HG02870 (cell line): Measurements from ENCODE around the gene ARSB.

Experiments
- ATAC-seq: cut with Tn5 transposase; IDR thresholded peaks from one replicate; pipeline ENCODE4 v1.9.1; 2021; ENCODE audit warnings: mild to moderate bottlenecking, moderate library complexity; ENCODE audit not compliant: unreplicated experiment

Gene ARSB

DNA sequence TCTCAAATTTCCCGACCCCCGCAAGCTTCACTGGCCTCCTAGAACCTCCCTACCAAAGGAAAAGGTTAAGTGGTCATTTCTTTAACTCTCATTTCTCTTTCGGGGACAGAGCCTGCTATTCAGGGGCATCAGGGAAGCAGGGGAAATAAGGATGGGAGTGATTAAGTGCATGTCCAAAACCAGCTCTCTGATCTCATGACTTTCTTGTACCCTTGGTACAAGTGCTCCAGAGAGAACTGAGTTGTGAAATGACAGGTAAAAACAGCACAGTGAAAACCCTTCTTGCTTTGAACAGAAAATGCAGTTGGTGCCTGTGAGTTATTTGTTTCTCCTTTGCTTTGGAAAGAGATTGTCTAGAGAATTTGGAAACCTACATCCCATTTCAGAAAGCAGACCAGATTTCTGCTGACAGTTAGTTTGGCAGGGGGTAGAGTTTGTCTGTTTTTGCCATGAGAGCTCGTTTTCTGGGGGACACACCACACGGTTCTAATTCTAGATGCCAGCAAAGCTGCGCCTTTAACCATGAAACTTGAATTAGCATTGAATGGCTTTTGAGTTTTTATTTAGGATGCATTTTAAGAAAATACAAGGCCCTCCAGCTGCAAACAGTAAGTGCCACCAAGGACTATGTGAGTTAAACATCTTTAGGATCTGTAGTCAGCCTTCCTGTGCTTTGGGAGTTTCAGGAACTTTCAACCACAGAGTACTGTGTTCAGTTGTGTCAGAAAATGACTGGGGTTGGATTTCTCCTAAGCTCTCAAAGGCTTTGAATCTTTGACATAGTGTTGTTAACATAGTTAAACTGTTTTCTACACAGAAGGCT, 174.8 kb downstream of the ARSB start:
- ATAC-seq, result no peak

- no peak for ATAC-seq
Observed at GRCh38 chr5:78809444-78809843, 175.7 kb downstream of the ARSB start.

GRCh38 chr5:78808818-78809217, 176.3 kb downstream of the ARSB start:
- ATAC-seq, result no peak

- ATAC-seq, result no peak
Observed at GRCh38 chr5:78808380-78808779, 176.7 kb downstream of the ARSB start.

GRCh38 chr5:78806544-78806943, 178.6 kb downstream of the ARSB start:
- ATAC-seq, result no peak

DNA sequence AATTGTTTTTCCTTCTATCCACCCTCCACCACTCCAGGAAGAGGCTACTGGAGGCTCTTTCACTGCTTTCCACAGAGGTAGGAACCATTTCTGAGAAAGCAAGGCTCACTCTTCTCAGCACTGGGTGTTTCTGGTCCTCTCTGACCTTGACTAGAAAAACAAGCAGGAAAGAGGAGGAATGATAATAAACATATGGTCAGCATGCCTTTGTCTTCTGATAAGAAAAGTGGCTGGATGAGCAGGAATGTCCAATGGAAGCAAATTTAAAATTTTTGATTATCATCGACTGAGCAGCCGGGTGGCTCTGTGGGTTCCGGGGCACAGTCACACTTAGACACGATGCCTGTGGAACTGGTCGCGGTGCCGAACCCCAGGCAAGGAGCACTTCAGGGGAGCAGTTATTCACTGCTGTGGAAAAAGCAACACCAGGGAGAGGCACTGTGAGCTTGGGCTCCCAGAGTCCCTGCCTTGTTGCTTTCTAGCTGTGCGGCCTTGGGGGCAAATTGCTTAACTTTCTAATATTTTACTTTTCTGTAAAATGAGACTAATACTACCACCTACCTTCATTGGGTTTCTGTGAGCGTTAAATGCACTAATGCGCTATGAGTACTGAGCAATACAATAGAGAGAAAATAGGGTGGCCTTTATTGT, 179.5 kb downstream of the ARSB start:
- ATAC-seq, result no peak

DNA sequence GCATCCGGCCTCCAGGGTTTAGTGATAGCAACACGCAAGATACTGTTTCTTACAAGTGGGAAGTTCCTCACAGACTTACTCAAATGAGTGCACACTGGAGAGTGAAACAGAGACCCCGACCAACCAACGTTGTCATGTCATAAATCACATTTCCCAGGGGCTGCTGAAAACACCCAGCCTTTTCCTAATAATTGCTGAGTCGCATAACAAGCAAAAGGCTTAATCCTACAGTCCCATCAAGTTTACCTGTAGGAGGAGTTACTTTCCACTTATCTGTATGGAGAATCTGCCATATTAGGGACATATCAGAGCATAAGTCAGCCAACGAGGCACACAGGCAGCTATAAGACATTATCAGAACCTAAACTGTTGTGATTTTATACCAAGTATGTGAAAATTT, 180.1 kb downstream of the ARSB start:
- no peak for ATAC-seq

- no peak for ATAC-seq
Observed at GRCh38 chr5:78803941-78804340, 181.2 kb downstream of the ARSB start.

GRCh38 chr5:78803353-78803752, 181.8 kb downstream of the ARSB start:
- ATAC-seq, result no peak

DNA sequence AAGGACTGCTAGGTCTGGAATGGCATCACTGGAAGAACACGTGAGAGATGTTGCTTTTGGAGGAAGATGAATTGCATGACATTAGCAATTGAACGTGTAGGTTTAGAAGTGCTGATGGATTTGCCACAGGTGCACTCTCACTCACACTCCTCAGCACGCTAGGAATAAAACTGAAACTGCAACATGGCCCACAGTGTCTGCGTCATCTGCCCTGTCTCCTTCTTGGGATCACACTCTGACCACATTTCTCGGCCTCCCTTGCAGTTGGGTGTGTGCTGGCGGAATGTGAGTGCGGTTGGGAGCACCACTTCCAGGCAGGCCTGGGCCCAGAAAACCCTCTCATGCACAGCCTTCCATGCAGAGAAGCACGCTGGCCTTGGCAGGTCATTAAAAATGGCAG, 183.7 kb downstream of the ARSB start:
- no peak for ATAC-seq

- ATAC-seq, result no peak
Observed at GRCh38 chr5:78799266-78800017, 185.7 kb downstream of the ARSB start.

GRCh38 chr5:78798673-78799029, 186.5 kb downstream of the ARSB start:
- ATAC-seq, result no peak

- no peak for ATAC-seq
Observed at GRCh38 chr5:78797936-78798672, 187.0 kb downstream of the ARSB start.

DNA sequence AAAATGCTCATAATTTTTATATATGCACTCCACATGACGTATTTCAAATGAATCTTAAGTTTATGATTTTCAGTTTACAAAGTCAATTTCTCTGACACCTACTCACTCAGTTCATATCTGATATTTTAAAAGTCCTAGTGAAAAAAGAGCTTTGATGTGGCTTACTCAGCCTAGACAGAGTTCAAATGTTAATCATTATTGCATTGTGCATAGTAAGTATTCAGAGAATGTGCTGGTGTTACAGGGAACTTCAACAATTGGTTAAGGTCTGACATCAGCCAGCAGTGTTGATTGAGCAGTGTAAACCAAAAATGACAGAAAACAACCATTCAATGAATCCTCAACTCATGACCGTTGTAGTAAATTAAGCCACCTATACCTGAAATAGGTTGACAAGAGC, 189.4 kb downstream of the ARSB start:
- ATAC-seq, result no peak

- no peak for ATAC-seq
Observed at GRCh38 chr5:78794693-78795215, 190.4 kb downstream of the ARSB start.

GRCh38 chr5:78793907-78794662, 191.0 kb downstream of the ARSB start:
- no peak for ATAC-seq

DNA sequence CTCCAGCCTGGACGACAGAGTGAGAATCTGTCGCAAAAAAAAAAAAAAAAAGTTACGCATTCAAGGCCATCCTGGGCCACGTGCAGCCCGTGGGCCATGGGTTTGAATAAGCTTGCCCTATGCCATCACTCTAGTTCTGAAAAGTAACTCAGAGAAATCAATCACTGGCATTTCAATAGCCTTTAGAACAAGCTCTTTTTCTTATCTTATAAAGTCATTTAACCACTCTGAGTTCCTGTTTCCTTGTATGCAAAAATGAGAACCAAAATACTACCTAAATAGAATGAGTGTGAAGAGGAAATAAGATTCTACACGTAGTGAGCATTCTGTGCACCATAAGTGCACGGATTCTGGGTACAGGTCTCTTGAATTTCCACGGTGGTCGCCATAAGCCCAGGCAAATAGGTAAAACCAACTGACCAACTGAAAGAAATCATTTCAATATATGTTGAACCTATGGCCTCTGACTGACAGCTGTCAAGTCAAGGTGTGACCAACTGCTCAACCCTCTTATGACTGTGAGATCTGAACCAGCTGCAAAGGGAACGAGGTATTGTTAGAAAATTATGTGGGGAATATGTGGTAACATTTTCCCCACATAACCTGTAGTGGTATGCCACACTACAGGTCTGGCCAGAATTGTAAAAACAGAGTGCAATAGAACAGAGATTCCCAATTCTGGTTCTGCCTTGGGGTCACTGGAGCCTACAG, 192.6 kb downstream of the ARSB start:
- peak; percentile 49 for ATAC-seq

- no peak for ATAC-seq
Observed at GRCh38 chr5:78791501-78792100, 193.5 kb downstream of the ARSB start.

DNA sequence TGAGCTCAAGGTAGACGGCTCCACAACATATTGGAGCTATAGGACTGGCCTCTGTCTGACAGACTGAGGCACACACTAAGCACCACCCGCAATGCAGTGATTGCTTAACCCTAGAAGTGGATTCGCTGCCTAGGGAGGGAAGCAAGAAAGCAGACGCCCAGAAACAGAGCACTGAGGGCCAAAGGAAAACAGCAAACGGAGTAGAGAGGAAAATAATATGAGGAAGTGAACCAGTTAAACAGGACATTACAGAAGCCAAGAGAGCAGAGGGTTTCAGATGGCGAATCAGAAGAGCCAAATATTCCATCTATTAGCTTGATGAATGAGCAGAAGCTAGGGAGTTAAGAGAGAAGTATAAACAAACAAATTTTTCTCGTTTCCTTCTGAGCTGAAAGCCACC, 197.3 kb downstream of the ARSB start:
- no peak for ATAC-seq
